ENCODE results near the gene ADARB1. TPM values are rescaled to one million over a fixed set of nuclear protein-coding genes. Genes with fewer than 3 reads are reported as not detected.

The ADARB1 gene
- total RNA-seq, 1 experiment from 2014 or later = 8.4 TPM

DNA sequence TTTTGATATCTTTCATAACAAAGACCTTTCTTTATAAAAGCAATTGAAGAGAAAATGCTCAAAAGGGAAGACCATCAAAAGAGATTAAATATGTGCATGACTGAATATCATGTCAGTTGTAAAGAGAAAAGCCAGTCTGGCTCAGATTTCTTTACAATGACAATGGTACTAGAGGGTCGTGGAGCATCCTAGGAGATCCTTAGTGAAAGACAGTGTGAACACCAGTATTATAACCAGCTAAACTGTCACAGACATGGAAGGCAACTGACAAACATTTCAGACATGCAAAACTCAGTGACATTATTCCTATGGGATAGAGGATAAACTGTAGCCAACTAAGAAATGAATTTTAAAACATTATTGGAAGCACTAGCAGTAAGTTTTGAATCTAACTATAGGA, 27.1 kb upstream of the ADARB1 start:
- no peak overlapping the region for H3K27ac ChIP-seq
- H3K9me3 ChIP-seq (replicated peaks) = no peaks in the 10 kb centered on the region
- H3K36me3 ChIP-seq = no peaks in the 10 kb centered on the region
- H3K27me3 ChIP-seq = no peaks in the 10 kb centered on the region
- no peak for DNase-seq
- H3K4me3 ChIP-seq = no peak overlapping the region
- peaks cover 5% of the 10 kb centered on the region; the same call in 1 of the 2 replicates for H3K4me1 ChIP-seq

DNA sequence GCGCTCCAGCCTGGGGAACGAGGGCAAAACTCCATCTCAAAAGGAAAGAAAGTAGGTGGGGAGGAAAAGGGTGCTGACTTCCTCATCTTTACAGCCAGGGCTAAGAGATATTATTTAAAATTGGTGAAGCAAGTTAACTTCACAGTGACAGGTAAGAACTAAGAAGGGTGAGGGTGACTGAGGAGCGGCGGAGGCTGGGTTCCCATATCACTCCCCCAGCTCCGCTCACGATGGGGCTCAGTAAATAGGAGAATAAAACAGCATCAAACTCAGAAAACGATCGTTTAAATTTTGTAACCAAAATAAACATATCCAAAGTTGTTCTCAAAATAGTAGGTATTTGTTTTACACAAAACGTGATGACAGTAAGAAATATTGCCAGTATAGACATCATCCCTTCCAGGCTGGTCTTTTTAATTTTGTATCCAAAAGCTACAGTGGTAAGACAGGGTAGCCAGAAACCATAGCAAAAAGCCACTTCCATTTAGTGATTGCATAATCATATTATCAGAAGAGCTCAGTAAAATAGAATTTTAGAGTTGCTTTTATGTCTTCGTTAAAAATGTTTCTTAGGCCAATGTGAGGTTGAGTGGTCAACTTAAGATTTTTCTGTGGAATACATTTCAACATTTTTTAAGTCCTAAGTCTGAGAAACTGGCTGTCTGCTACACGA, 26.2 kb upstream of the ADARB1 start:
- H3K27me3 ChIP-seq = no peaks in the 10 kb centered on the region
- H3K4me3 ChIP-seq = no peak overlapping the region
- no peaks in the 10 kb centered on the region for H3K36me3 ChIP-seq
- peaks cover 5% of the 10 kb centered on the region; the same call in 1 of the 2 replicates for H3K4me1 ChIP-seq
- no peak for DNase-seq
- H3K9me3 ChIP-seq (replicated peaks) = no peaks in the 10 kb centered on the region
- H3K27ac ChIP-seq = no peak overlapping the region

DNA sequence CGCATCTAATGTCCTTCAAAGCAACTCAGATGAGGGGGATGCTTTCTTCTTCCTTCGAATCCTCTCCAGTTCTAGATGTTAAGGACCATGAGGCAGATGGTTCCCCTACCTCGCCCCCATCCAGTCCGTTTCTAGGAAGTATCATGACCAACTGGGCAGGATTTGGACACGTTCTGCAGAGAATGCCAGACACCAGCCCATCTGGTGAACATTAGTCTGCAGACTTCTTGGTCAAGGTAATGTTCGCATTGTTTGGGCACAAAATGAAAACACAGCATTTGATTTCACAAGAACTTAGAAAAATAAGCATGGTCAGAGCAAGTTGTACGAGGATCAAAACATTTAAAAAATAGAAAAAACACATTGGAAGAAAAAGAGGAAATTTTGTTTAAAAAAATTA, 25.4 kb upstream of the ADARB1 start:
- H3K9me3 ChIP-seq (replicated peaks) = no peaks in the 10 kb centered on the region
- H3K36me3 ChIP-seq = no peaks in the 10 kb centered on the region
- H3K27me3 ChIP-seq = no peaks in the 10 kb centered on the region
- peaks cover 5% of the 10 kb centered on the region; the same call in 1 of the 2 replicates for H3K4me1 ChIP-seq
- H3K4me3 ChIP-seq = no peak overlapping the region
- no peak overlapping the region for H3K27ac ChIP-seq
- DNase-seq = no peak

DNA sequence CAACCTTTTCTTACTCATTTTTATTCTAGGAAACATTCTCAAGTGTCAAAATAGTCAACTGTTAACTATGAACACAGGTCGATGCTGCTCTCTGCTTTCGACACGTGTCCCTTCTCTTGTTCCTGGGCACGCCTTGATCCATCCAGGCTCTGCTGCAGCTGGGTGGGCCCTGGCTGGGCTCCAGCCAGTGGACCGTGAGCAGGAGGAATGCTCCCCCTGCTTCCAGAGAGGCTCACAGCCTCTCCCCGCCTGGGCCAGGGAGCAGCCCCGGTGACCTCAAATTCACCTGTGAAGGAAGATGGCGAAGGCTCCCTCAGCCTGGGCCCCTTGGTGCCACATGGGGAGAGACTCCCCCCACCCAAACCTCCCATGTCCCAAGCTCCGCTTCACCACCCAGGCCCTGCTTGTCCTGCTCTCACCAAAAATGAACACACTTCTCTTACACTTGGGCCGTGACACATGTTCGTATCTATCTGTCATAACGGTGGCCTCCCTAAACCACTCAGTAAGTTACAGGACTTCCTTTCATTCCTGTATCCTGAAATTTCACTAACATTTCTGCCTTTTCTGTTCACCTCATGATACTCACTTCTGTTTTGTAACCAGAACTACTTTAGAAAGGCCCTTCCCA, 24.6 kb upstream of the ADARB1 start:
- no peak overlapping the region for H3K4me3 ChIP-seq
- H3K4me1 ChIP-seq = peaks cover 5% of the 10 kb centered on the region; the same call in 1 of the 2 replicates
- H3K27ac ChIP-seq = no peak overlapping the region
- H3K36me3 ChIP-seq = no peaks in the 10 kb centered on the region
- 0 out of 2 replicates have a peak, but pooled peaks cover 5% of the 10 kb centered on the region for H3K27me3 ChIP-seq
- H3K9me3 ChIP-seq (replicated peaks) = no peaks in the 10 kb centered on the region
- peak; percentile 43 to 60 for DNase-seq

DNA sequence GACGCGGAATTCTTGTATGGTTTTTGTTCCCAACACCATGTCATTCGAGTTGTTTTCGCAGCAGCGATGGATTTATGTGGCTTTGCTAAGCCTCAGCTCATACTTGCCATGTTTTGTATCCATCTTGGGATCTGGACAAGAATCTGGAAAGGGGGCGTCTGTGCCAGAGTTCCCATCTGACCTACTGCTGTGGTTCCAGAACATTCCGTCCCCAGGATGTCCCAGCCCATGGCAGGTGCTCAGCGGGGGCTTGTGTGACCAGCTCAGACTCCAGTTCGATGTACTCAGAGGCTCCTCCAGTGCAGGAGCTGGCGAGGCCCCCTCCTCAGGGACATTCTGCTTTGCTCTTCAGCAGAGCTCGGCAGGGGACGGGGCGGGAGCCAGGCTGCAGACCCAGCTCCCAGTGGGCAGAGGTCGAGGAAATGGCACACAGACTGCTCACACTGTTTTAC, 24.0 kb upstream of the ADARB1 start:
- no peak for DNase-seq
- peaks cover 5% of the 10 kb centered on the region; the same call in 1 of the 2 replicates for H3K27me3 ChIP-seq
- H3K27ac ChIP-seq = no peak overlapping the region
- peaks cover 5% of the 10 kb centered on the region; the same call in 1 of the 2 replicates for H3K4me1 ChIP-seq
- no peak overlapping the region for H3K4me3 ChIP-seq
- H3K9me3 ChIP-seq (replicated peaks) = no peaks in the 10 kb centered on the region
- H3K36me3 ChIP-seq = no peaks in the 10 kb centered on the region

DNA sequence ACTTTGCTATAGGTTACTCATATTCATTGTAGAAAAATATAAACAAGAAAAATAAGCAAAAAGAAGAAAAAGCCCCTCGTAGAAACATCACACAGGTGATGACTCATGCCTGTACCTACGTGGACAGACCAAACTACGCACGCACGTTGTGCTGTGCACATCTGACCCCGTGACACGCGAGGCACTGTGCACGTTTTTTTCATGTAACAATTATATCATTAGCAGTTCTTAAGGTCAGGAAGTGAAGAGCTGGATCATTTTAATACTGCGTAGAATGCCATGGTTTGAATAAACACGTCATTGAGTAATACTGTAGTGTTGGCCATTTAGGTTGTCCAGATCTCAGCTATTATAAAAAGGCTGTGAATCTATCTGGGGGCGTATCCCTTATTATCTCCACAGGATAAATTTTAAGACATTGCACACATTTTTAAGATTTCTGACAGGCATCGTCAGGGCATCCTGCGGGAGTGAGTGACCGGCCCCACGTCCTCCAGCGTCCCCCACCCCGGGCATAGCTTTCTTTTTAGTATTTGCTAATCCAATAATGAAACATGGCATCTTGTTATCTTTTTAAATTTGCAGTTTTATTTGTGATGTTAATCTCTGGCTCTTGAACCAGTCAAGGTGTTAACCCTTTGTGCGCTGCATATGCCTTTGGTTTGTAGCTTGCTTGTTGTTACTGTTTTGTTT, 23.4 kb upstream of the ADARB1 start:
- Histone ChIP-seq H3K27ac (no peak overlapping the region), H3K4me3 (no peak overlapping the region), H3K4me1 (peaks cover 5% of the 10 kb centered on the region; the same call in 1 of the 2 replicates)

DNA sequence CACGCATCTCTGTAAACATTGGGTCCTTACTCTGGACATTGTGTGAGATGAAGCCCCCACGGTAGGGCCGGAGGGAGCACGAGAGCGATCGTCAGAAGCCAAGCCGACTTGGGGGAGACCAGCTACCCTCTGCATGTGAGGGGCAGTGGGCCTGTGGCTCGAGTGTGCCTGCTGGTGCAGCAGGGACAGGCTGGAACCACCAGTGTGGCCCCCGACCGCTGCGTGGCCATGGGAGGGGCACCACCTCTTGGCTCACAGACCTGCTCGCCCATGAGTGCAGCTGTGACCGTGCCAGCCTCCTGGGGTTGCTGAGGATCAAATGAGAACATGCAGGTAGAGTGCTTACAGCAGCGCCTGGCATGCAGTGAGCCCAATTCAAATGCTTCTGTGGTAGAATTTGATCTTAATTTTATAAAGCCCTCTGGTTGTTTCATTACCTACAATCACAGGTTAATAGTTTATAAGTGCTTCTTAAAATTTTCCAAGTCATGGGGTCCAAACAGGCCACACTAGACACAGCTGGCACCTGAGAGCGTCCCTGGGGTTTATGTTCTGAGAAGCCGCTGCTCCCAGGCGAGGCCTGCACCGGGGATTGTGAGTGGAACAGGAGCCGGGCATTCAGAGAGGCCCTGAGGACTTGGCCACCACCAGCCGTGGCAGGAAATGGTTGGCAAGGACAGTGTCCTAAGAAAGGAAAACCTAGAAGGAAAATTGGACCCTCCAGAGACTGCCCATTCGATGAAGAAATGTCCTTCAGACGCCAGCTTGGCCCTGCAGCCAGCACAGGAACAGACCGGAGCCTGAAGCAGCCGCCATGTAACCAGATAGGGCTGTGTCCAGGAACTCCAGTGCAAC, 22.6 kb upstream of the ADARB1 start:
- Histone ChIP-seq H3K4me3 (no peak overlapping the region), H3K4me1 (peaks cover 5% of the 10 kb centered on the region; the same call in 1 of the 2 replicates), H3K9me3 (replicated peaks) (no peaks in the 10 kb centered on the region), H3K27me3 (peaks cover 5% of the 10 kb centered on the region; the same call in 1 of the 2 replicates), H3K36me3 (no peaks in the 10 kb centered on the region), H3K27ac (no peak overlapping the region)
- DNase-seq = no peak

More for the DNA sequence above, 23.4 kb upstream of the ADARB1 start:
- H3K9me3 ChIP-seq (replicated peaks) = no peaks in the 10 kb centered on the region
- DNase-seq = no peak
- H3K36me3 ChIP-seq = no peaks in the 10 kb centered on the region
- H3K27me3 ChIP-seq = peaks cover 5% of the 10 kb centered on the region; the same call in 1 of the 2 replicates

DNA sequence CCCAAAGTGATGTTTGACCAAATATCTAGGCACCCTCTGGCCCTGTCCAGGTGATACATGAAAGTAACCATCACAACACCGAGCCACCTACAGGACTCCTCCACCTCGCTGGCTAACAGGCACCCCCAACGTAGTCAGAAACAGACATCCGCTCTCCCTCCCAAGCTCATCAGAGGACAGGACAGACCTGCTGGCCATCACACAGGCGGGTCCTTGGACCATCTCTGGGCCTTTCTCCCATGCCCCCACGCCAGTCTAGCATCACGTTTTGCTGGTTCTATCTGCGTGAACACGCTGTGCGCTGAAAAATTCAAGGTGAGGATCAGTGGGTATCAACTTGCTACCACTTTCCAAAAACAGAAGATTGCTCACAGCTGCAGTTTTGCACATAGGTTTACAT, 21.4 kb upstream of the ADARB1 start:
- no peak for DNase-seq
- Histone ChIP-seq H3K4me1 (peaks cover 5% of the 10 kb centered on the region; the same call in 1 of the 2 replicates), H3K27me3 (peaks cover 5% of the 10 kb centered on the region; the same call in 1 of the 2 replicates), H3K4me3 (no peak overlapping the region), H3K36me3 (no peaks in the 10 kb centered on the region), H3K27ac (no peak overlapping the region), H3K9me3 (replicated peaks) (no peaks in the 10 kb centered on the region)

DNA sequence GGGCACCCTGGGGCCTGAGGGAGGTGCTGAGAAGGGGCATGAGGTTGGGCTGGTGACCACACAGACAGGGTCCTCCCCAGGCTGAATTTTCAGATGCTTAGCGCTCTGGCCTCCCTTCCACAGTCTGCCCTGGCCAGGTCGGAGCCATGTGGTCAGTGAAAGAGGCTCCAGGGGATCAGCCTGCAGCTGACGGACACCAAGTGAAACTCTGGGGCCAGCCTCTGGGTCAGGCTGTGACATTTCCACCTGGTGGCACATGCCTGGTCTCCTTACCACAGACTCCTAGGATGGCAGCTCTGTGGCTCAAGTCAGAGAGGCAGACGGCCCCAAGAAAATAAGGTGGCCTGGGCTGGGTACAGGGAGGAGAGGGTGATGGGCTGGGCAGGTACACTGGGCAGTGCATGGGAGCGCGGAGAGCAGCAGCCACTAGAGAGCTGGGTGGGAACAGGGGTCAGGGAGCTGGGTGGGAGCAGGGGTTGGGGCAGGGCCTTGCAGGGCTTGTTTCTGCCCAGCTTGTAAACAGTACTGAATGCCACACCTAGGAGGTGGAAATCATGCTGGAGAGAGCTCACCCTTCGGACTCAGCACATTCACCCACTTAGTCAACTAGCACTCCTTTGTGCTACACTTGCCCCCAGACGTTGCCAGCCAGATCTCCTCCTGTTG, 20.7 kb upstream of the ADARB1 start:
- Histone ChIP-seq H3K4me1 (peaks cover 5% of the 10 kb centered on the region; the same call in 1 of the 2 replicates), H3K27ac (no peak overlapping the region), H3K27me3 (peaks cover 5% of the 10 kb centered on the region; the same call in 1 of the 2 replicates), H3K4me3 (no peak overlapping the region), H3K36me3 (no peaks in the 10 kb centered on the region), H3K9me3 (replicated peaks) (no peaks in the 10 kb centered on the region)
- no peak for DNase-seq

DNA sequence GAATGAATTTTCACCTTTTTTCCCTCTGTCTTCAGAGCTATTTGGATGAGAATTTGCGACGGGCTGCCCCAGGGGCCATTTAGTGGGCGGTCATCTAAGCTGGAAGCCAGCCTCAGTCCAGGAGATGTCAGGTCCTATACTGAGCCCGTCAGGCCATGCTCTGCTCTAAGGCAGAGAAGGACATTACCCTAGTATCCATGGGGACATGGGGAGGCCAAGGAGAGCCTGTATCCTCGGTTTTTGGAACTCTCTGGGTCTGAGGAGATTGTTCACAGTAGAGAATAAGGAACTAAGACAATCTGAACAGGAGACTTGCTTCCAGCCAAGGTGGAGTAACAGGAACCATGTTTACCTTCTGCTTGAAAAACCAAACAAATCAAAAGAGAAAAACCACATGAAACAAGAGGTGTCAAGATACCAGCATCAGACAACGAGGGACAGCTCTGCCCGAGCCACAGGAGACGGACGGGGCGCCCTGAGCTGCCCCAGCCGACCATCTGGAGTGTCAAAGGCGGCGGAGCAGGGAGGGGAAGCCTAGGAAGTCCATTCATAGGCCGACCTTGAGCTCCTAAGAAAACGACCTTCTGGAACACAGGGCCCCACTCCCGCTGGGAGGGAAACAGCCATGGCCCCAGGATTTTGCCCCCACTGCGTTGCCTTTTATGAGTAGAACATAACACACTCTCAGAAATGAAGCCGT, 20.0 kb upstream of the ADARB1 start:
- peaks cover 5% of the 10 kb centered on the region; the same call in 1 of the 2 replicates for H3K27me3 ChIP-seq
- H3K27ac ChIP-seq = no peak overlapping the region
- no peak overlapping the region for H3K4me3 ChIP-seq
- no peak for DNase-seq
- H3K9me3 ChIP-seq (replicated peaks) = no peaks in the 10 kb centered on the region
- peaks cover 5% of the 10 kb centered on the region; the same call in 1 of the 2 replicates for H3K4me1 ChIP-seq
- H3K36me3 ChIP-seq = no peaks in the 10 kb centered on the region

DNA sequence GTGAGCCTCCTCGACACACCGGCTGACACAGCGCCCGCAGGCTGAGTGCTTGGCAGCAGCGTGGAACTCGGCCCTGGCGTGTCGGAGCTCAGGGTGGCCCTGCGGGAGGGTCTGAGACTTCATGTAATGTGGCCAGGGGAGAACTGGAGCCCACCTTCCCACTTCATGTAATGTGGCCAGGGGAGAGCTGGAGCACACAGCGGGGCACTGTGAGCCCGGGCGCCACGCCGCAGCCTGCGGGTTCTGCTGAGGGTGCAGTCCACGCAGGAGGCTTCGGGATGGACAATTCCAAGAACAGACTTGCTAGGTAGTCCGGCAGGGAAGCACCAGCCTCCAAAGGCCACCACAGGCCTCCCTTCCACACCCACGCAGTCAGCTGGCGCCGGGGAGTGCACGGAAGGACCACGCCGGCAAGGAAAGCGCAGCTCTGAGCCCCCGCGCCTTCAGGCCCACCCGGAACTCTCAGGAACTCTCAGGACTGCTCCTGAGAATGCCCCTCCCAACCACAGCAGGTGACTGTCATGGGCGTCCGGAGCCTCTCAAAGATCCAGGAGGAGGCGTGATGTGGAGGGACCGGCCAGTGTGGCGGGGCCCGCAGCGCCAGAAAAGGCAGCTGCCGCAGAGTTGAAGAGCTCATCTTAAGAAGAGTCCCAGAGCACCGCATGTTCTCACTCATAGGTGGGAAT, 19.3 kb upstream of the ADARB1 start:
- Histone ChIP-seq H3K9me3 (replicated peaks) (no peaks in the 10 kb centered on the region), H3K4me3 (no peak overlapping the region), H3K27me3 (peaks cover 5% of the 10 kb centered on the region; the same call in 1 of the 2 replicates), H3K36me3 (no peaks in the 10 kb centered on the region), H3K27ac (no peak overlapping the region), H3K4me1 (peaks cover 2% of the 10 kb centered on the region; the same call in 1 of the 2 replicates)
- no peak for DNase-seq

DNA sequence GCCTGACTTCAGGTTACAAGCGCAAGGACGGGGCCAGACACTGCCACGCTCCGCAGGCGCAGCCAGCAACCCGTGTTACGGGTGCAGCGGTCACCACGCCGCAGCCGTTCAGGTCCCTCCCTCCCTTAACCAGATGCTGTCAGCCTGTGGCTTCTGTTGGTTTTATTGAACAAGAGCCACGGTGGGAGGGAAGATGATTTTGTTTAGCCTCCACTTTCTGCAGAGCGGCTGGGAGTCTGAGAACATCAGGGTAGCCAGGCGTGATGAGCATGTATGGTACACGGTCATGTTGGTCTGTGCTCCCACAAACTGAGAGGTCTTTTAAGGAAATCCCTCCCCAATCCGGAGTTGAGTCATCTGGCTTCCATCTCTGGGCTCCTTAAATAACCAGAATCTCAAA, 18.5 kb upstream of the ADARB1 start:
- H3K27me3 ChIP-seq = peaks cover 5% of the 10 kb centered on the region; the same call in 1 of the 2 replicates
- no peak overlapping the region for H3K27ac ChIP-seq
- no peak for DNase-seq

More for the DNA sequence above, 18.5 kb upstream of the ADARB1 start:
- H3K36me3 ChIP-seq = no peaks in the 10 kb centered on the region
- H3K9me3 ChIP-seq (replicated peaks) = no peaks in the 10 kb centered on the region
- H3K4me1 ChIP-seq = no peaks in the 10 kb centered on the region
- no peak overlapping the region for H3K4me3 ChIP-seq
